Stomach smooth muscle (tissue), 2 donors: ENCODE data around the gene MCEMP1.

Source experiments
- H3K27ac ChIP-seq: one replicate; pipeline ENCODE4 v1.7.0; 2013; ENCODE audit warnings: mild to moderate bottlenecking, low read length, inconsistent platforms
- H3K27me3 ChIP-seq, 2 donors: one replicate each; pipeline ENCODE4 v1.7.0; 2013; ENCODE audit warnings: low read length in 2 of 2; ENCODE audit not compliant: insufficient read depth in 2 of 2, control insufficient read depth in 1 of 2
- H3K36me3 ChIP-seq, 2 donors: one replicate each; pipeline ENCODE4 v1.7.0; 2013; ENCODE audit warnings: low read length in 2 of 2; ENCODE audit not compliant: control insufficient read depth in 2 of 2, insufficient read depth in 2 of 2
- H3K4me1 ChIP-seq: one replicate; pipeline ENCODE4 v1.7.0; 2013; ENCODE audit warnings: low read length; ENCODE audit not compliant: control insufficient read depth, insufficient read depth
- H3K4me3 ChIP-seq, 2 donors: one replicate each; pipeline ENCODE4 v1.7.0; 2013; ENCODE audit warnings: low read length in 2 of 2
- H3K9ac ChIP-seq, 2 donors: one replicate each; pipeline ENCODE4 v1.7.0; 2013; ENCODE audit warnings: low read length in 2 of 2, mild to moderate bottlenecking in 1 of 2
- H3K9me3 ChIP-seq, 2 donors: one replicate each; pipeline ENCODE4 v1.7.0; 2013; ENCODE audit warnings: low read length in 2 of 2; ENCODE audit not compliant: control insufficient read depth in 2 of 2
- donor health status: healthy.
- donor health status: Pancreatic carcinoma.

The MCEMP1 gene

DNA sequence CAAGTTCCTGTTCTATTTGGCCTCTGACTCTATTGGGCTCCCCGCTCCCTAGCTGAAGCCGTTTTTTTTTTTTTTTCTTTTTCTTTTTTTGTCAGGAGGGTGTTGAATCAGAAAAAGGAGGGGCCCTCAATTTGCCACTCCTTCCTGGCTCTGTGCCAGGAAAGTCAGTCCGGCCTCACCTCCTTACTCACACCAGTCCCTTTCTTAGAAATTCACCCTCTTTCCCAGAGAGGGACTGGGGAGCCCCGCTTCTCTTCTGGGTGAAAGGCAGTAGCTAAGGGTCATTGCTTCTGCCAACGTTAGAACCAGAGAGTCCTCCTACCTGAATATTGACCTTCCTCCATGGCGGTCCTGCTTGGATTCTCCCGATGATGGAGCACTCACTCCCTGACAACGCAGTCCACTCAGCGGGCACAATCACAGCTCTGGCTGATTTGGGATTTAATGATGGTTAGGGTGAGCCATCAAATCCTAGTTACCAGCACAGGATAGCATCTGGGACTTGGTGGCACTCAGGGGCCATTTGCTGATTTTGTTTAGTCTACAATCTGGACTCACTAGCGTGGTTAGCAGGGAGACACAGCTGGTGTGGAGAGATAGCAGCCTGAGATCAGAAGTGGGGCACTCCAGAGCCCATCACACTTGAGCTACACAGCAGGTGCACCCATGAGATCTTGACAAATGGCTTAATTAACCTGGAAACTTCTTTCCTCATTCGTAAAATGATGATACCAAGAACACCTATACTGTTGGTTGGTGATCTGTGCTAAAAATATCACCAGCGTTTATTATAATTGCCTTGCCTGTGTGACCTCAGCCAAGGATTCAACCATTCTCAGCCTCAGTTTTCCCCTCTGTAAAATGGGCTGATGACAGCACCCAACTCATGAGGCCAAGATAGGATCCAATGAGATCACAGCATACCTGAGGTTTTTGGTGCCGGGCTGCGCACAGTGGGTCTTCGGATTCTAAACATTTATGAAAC is 22.8 kb downstream of the MCEMP1 start:
- Histone ChIP-seq H3K27me3 (peaks cover 18 to 30% of the 10 kb centered on the region in 2 donors), H3K27ac (no peak overlapping the region)

DNA sequence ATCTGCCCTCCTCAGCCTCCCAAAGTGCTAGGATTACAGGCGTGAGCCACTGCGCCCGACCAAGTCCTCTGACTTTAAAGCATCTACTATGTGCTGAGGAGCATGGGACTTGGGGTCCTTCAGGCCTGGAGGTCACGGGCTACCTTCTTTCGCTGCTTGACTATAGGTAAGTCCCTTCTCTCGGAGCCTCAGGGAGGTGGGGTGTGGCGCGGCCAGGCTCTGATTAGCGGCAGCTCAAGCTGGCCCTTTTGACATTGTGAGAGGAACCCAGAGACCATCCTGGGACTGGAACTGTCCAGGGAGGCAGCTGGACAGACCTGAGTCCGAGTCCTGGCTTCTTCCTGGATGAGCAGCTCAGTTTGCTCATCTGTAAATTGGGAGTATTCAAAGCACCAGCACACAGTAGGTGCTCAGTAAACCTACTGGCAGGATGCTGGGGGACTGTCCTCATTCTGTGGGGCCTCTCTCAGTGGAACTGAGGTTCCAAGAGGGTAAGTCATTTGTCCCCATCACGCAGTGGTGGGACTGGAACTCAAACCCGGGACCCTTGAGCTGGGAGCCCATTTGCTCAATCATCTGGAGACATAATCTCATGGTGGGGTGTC is 24.3 kb downstream of the MCEMP1 start:
- Histone ChIP-seq H3K27ac (no peak overlapping the region), H3K36me3 (no peaks in the 10 kb centered on the region), H3K4me1 (no peaks in the 10 kb centered on the region), H3K27me3 (peaks cover 18 to 30% of the 10 kb centered on the region in 2 donors), H3K4me3 (no peak overlapping the region), H3K9me3 (no peaks in the 10 kb centered on the region), H3K9ac (no peak overlapping the region)

More for the DNA sequence above, 22.8 kb downstream of the MCEMP1 start:
- Histone ChIP-seq H3K9ac (no peak overlapping the region), H3K4me3 (no peak overlapping the region), H3K36me3 (no peaks in the 10 kb centered on the region), H3K4me1 (no peaks in the 10 kb centered on the region), H3K9me3 (no peaks in the 10 kb centered on the region)

DNA sequence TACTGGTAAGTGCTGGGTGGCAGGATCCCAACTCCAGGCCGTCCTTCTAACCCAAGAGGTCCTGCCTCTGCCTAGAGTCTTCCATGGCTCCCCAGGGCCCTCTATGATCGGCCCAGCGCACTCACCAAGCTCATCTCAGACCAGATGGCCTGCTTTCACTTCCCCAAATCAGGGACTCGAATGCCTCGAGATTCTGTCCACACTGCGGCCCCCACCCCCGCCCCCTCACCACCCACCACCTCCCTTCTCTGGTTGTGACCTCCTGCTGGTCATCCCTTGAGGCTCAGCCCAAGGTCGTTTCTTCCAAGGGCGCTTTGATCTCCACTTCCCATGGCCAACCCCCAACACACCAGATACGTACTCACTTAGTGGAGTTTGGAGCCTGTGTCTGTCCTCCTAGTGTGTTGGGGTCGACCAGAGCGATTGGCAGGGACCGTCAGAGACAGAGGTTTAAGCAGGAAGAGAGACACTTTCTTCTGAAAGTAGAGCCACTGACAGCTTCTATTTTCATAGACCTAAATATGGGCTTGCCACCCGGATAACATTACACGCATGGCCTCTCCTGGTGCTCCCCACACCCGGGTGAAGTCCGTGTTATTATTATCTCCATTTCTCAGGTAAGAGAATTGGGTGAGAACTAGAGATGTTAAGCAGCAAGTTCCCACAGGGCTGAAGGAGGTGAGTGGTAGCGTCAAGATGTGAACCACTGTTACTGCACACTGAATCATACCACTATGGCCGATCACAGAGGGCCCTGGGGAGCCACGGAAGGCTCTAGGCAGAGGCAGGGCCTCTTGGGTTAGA is 25.0 kb downstream of the MCEMP1 start, which contains the start of gene FCER2:
FCER2 (minus strand) TSS at position 478 of the 804 bp plus-strand sequence. CDS start 2,371 bp downstream, outside the sequence.
- Histone ChIP-seq H3K36me3 (no peaks in the 10 kb centered on the region), H3K27me3 (peaks cover 18 to 27% of the 10 kb centered on the region in 2 donors), H3K27ac (no peak within 1 kb of the TSS), H3K9me3 (no peaks in the 10 kb centered on the region), H3K9ac (no peak within 1 kb of the TSS), H3K4me3 (no peak within 1 kb of the TSS), H3K4me1 (no peaks in the 10 kb centered on the region)

DNA sequence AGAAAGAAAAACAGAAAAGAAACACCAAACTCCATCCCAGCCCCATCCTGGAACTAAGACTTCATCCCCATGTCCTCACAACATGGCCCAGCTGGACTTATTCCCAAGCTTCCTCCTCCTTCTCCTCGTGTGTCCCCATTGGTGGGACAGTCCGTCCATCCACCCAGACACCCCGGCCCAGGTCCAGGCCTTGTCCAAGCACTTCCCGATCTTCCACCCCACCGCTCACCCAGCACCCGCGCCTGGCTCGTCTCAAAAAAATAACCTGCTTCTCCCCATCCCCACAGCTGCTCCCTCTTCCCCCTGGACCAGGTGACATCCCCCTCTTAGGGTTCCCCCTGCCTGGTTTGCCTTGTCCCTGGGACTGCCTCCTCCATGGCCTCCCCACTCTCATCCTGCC is 26.4 kb downstream of the MCEMP1 start:
- no peak overlapping the region for H3K27ac ChIP-seq
- H3K9me3 ChIP-seq: no peaks in the 10 kb centered on the region
- peaks cover 9 to 13% of the 10 kb centered on the region in 2 donors for H3K27me3 ChIP-seq
- H3K9ac ChIP-seq: no peak overlapping the region
- no peak overlapping the region for H3K4me3 ChIP-seq
- no peaks in the 10 kb centered on the region for H3K4me1 ChIP-seq
- H3K36me3 ChIP-seq: no peaks in the 10 kb centered on the region

DNA sequence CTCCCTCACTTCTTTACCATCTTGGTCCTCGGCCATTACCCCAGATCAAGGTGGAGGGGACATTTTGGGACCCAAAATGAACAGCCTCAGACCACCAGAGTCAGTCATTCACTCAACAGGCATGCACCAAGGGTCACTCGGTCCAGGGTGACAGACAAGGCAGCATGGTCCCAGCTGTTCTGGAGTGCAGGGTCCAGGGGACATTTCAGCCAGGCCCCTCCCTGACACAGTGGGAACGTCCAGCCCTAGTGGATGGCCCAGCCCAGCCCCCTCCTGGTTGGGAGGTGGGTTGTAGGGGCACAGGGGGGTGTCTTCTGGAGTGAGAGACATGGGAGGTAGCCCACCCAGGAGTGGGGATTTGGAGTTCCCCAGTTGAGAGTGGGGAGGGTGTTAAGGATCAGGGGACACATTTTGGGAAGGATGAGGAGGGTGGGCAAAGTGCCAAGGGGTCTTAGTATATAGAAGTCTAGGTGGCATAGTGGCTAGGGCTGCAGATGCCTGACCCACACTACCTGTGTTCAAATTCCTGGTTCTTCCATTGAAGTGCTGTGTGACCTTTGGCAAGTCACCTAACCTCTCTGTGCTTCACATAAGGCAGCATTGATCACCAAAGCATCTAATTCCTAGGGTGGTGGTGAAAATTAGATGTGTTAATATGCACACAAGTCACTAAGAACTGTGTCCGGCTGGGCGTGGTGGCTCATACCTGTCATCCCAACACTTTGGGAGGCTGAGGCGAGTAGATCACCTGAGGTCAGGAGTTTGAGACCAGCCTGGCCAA is 27.6 kb downstream of the MCEMP1 start:
- no peak overlapping the region for H3K4me3 ChIP-seq
- H3K27ac ChIP-seq: no peak overlapping the region
- no peaks in the 10 kb centered on the region for H3K36me3 ChIP-seq
- H3K27me3 ChIP-seq: peaks cover 7 to 9% of the 10 kb centered on the region in 2 donors
- no peaks in the 10 kb centered on the region for H3K4me1 ChIP-seq
- H3K9me3 ChIP-seq: no peaks in the 10 kb centered on the region
- H3K9ac ChIP-seq: no peak overlapping the region

DNA sequence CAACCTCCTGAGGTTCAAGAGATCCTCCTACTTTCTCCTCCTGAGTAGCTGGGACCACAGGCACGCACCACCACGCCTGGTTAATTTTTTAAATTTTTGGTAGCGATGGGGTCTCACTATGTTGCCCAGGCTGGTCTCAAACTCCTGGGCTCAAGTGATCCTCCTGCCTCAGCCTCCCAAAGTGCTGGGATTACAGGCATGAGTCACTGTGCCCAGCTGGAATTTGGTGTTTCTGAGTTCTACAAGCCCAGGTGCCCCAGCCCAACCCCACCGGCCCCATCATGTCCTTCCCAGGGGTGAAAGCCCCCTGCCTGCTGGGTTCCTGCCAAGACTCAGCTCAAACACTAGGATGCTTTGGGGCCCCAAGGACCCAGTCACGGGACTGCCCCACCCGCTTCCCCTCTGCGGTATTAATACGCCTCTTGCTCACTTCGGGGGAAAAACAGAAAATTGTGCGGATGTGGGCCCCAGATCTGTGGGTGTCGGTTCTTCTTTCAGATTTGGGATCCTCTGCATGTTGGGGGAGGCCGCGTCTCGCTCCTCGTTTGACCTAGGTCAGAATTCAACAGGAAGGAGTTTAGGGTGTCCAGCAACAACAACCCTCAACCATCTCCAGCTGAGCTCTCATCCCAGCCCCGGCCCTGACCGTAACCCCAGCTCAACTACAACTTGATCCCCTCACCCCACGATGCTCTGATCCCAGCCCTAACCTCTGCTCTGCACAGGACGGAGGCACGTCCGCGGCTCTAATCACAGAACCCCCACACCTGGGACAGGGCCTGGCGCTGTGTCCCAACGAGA is 28.7 kb downstream of the MCEMP1 start:
- Histone ChIP-seq H3K36me3 (no peaks in the 10 kb centered on the region), H3K9me3 (no peaks in the 10 kb centered on the region), H3K27me3 (peaks cover 7 to 9% of the 10 kb centered on the region in 2 donors), H3K27ac (no peak overlapping the region), H3K4me1 (no peaks in the 10 kb centered on the region), H3K4me3 (no peak overlapping the region), H3K9ac (no peak overlapping the region)

DNA sequence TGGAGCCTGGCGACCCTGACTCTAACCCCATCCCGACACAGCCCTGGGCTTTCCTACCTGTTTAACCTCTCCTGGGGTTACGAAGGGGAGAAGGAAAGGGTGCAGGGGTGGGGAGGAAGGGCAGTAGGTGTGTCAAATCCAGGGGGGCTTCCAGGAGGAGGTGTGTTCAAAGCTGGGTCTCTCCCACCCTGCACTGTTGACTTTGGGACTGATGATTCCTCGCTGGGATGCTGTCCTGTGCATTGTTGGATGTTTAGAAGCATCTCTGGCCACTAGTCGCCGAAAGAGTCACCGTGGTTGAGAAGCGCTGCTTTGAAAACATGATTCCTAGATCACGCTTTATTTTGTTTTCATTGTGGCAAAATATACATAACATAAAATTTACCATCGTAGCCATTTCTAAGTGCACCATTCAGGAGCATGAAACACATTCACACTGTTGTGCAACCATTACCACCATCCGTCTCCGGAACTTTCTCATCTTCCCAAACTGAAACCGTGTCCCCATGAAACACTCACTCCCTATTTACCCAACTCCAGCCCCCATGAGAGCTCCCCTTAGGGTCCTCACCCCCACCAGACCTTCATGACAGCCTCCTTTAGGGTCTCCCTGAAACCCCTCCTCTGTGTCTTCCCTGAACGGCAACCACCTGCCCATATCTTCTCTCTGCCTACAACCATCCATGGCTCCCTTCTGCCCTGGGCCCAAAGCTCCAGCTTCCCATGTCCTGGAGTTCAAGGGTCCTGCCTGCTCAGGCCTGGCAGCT is 29.5 kb downstream of the MCEMP1 start:
- H3K4me3 ChIP-seq: no peak overlapping the region
- H3K4me1 ChIP-seq: no peaks in the 10 kb centered on the region
- H3K9me3 ChIP-seq: no peaks in the 10 kb centered on the region
- H3K27me3 ChIP-seq: peaks cover 4 to 7% of the 10 kb centered on the region in 2 donors
- no peaks in the 10 kb centered on the region for H3K36me3 ChIP-seq
- H3K9ac ChIP-seq: no peak overlapping the region
- H3K27ac ChIP-seq: no peak overlapping the region

DNA sequence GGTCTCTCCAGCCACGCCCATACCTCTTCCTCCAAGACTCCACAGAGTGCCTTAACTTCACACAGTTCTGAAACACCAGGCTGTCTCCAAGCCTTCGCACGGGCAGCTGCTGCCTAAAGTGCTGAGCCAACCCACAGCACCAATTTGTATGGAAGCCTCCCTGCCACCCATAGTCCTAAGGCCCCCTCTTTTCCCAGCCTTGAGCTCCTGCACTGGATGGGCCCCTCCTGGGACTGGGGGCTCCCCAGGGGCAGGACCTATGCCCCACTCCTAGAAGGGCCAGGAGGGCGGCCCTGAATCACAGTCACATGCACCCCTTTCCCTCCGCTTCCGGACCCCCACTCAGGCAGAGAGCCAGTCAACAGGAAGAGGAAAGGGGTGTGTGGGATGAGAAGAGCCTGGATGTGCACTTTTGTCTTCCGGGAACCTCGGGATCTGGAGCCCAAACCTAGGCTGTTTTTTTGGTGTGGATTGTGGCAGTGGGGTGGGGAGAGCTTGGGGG is 30.1 kb downstream of the MCEMP1 start:
- no peaks in the 10 kb centered on the region for H3K4me1 ChIP-seq
- H3K9ac ChIP-seq: no peak overlapping the region
- no peak overlapping the region for H3K27ac ChIP-seq
- H3K4me3 ChIP-seq: no peak overlapping the region
- H3K9me3 ChIP-seq: no peaks in the 10 kb centered on the region
- H3K27me3 ChIP-seq: peaks cover 3 to 6% of the 10 kb centered on the region in 2 donors
- H3K36me3 ChIP-seq: no peaks in the 10 kb centered on the region

DNA sequence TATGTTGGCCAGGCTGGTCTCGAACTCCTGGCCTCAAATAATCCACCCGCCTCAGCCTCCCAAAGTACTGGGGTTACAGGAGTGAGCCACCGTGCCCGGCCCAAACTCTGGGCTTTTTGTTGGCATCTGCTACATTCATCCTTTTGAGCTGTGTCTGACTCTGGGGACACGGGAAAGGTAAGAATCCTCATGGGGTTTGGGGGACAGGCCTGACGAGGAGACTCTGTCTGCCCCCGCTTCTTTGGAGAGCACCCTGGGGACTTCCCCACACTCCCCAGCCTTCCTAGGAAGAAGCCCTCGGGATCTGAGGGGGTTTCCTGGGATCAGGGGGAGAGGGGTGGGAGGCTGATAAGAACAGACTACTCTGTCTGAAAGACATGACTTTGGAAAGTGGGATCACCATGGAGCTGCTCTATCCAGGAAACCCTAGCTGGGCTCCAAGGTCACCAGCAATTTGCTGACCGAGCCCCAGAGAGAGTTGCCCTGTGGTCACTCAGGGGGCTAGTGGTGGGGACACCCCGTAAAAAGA is 33.1 kb downstream of the MCEMP1 start:
- no peaks in the 10 kb centered on the region for H3K9me3 ChIP-seq
- peaks cover 0 to 2% of the 10 kb centered on the region in 2 donors for H3K27me3 ChIP-seq
- no peak overlapping the region for H3K9ac ChIP-seq
- no peaks in the 10 kb centered on the region for H3K36me3 ChIP-seq
- H3K4me1 ChIP-seq: no peaks in the 10 kb centered on the region
- H3K27ac ChIP-seq: no peak overlapping the region
- H3K4me3 ChIP-seq: no peak overlapping the region
